Measurements from ENCODE around the gene ADISSP. TPM values are rescaled to one million over a fixed set of nuclear protein-coding genes. Genes with fewer than 3 reads are reported as not detected.

ADISSP gene
- total and polyA plus RNA-seq, 2 of the 8 experiments (the other 6 are each of a cell fraction or from before 2014, with no cell fraction given), result 111 to 141 TPM

DNA sequence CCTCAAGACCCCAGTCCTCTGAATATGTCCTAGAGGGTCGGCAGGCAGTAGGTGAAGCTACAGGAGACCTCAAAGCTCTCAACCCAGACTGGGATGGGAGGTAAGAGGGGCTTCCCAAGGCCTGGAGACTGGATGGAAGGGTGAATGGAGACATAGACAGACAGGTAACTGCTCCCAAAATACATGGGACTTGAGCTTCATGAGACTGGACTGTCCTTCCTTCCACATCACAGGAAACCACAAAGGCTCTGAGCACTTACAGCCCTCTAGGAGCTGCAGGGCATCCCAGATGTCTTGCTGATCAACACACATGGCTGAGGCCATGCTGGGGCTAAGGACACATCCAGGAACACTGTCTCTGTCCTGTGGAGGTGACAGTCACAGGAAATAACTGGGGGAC, 23.5 kb downstream of the ADISSP start:
- FAIRE-seq, result no peak
- no peak overlapping the region for H4K5ac ChIP-seq (ENCODE audit: insufficient read length, low read depth, low read length)
- no peaks in the 10 kb centered on the region for H4K20me1 ChIP-seq (replicated peaks in 1 of 2; ENCODE audit: control insufficient read depth in 1 of 2, insufficient read depth in 2 of 2, low read length in 2 of 2)
- H2BK5ac ChIP-seq (ENCODE audit: low read depth, low read length), result no peak overlapping the region
- no peak overlapping the region for H4K91ac ChIP-seq (replicated peaks; ENCODE audit: insufficient read length, low read length)
- 90% methylated on average over 1 of the region's 1 CpG; no CpG with 5 or more reads in 1 of the 2 experiments for WGBS, 2 experiments (ENCODE audit: extremely low coverage in 1 of 2, insufficient coverage in 1 of 2, insufficient read length in 1 of 2, insufficient replicate concordance in 2 of 2, low coverage in 1 of 2, low lambda C conversion rate in 2 of 2, missing lambda C conversion rate in 1 of 2)
- H3K79me1 ChIP-seq (ENCODE audit: low read depth, low read length), result no peaks in the 10 kb centered on the region
- no peak overlapping the region for H3K23ac ChIP-seq (ENCODE audit: insufficient read length)
- no peak overlapping the region for H3K27ac ChIP-seq (ENCODE audit: low read depth, low read length)
- no peak overlapping the region for H4K8ac ChIP-seq (ENCODE audit: extremely low read depth, insufficient read depth, low read length)
- H3K14ac ChIP-seq (ENCODE audit: insufficient read length), result no peak overlapping the region
- ChIA-PET POLR2A (ENCODE audit: partially characterized antibody) (interaction anchor here (0.5 to 3.6 kb wide), 5 partner anchors 9 to 82 kb away, joined by 3 to 13 read pairs (median 5); partner anchors contain the start of gene HSPA12B), CTCF (ENCODE audit: partially characterized antibody) (interaction anchor here (0.9 to 18.6 kb wide), 7 partner anchors 12 to 68 kb away, joined by 3 to 308 read pairs (median 4); partner anchors contain the start of genes ADISSP, HSPA12B and SIGLEC1)
- peak overlapping the region in 1 of 2 experiments; percentile 79; a peak in 1 of 4 replicates for H3K4me2 ChIP-seq (ENCODE audit: insufficient read depth in 1 of 2, low read depth in 2 of 2, low read length in 2 of 2)
- H2BK12ac ChIP-seq (ENCODE audit: low read depth, low read length), result no peak overlapping the region
- peaks cover 6% of the 10 kb centered on the region; the same call in 1 of the 2 replicates for H3K23me2 ChIP-seq (ENCODE audit: low read depth, low read length)
- H2BK20ac ChIP-seq (ENCODE audit: low read length), result no peak overlapping the region
- H3K4ac ChIP-seq (replicated peaks; ENCODE audit: insufficient read length, low read depth, low read length), result no peak overlapping the region
- no peaks in the 10 kb centered on the region for H3K9me3 ChIP-seq (ENCODE audit: insufficient read depth in 2 of 2, low read depth in 1 of 2, low read length in 1 of 2)
- H3K27me3 ChIP-seq (replicated peaks in 1 of 4; ENCODE audit: control insufficient read depth in 3 of 4, extremely low read depth in 1 of 4, insufficient read depth in 3 of 4, low read length in 3 of 4), result peaks cover 0 to 6% (median 5%) of the 10 kb centered on the region in 4 experiments; a peak in 3 of 7 replicates
- peak overlapping the region; percentile 54; the same call in 1 of the 2 replicates for H2AK5ac ChIP-seq (ENCODE audit: low read depth, low read length)
- H3K56ac ChIP-seq (replicated peaks; ENCODE audit: insufficient read length, low read depth, low read length), result no peak overlapping the region
- H2BK120ac ChIP-seq (replicated peaks; ENCODE audit: low read depth, low read length), result no peak overlapping the region
- no peak overlapping the region for H3K4me3 ChIP-seq (ENCODE audit: extremely low read depth in 1 of 4, insufficient read depth in 2 of 4, low read depth in 3 of 4, low read length in 4 of 4)
- no peak for DNase-seq (ENCODE audit: low read depth in 1 of 2, low spot score in 2 of 2)
- no peaks in the 10 kb centered on the region for H3K36me3 ChIP-seq (ENCODE audit: control insufficient read depth in 2 of 4, insufficient read depth in 4 of 4, low read length in 3 of 4)
- H3K9ac ChIP-seq (replicated peaks in 1 of 4; ENCODE audit: extremely low read depth in 1 of 4, low read depth in 3 of 4, low read length in 3 of 4), result no peak overlapping the region
- no peak overlapping the region for H2BK15ac ChIP-seq (ENCODE audit: low read length)
- H2AFZ ChIP-seq (ENCODE audit: low read length), result no peak overlapping the region
- no peak overlapping the region for H3K18ac ChIP-seq (ENCODE audit: extremely low read depth, low read length)
- no peak for TF ChIP-seq FOSL1 (IDR thresholded peaks at IDR 0.05; ENCODE audit: insufficient read depth, low read depth, low read length)
- no peak for TF ChIP-seq SP1 (IDR thresholded peaks at IDR 0.05; ENCODE audit: low read depth, low read length)
- TF ChIP-seq TCF12 (IDR thresholded peaks at IDR 0.05; ENCODE audit: low read depth, low read length), result no peak
- no peak for TF ChIP-seq EGR1 (IDR thresholded peaks at IDR 0.05; ENCODE audit: borderline replicate concordance, low read depth, low read length)
- H3K79me2 ChIP-seq (ENCODE audit: control insufficient read depth in 1 of 2, insufficient read depth in 2 of 2, low read length in 2 of 2), result no peaks in the 10 kb centered on the region
- peaks cover 0 to 21% (median 16%) of the 10 kb centered on the region in 4 experiments; a peak in 6 of 7 replicates for H3K4me1 ChIP-seq (replicated peaks in 1 of 4; ENCODE audit: control insufficient read depth in 3 of 4, insufficient read depth in 4 of 4, low read length in 3 of 4)
